ENCODE results near the gene CD6. TPM values are rescaled to one million over a fixed set of nuclear protein-coding genes. Genes with fewer than 3 reads are reported as not detected.

CD6 gene
- total and polyA plus RNA-seq, 10 of the 15 experiments (the other 5 are each of a cell fraction or from before 2014, with no cell fraction given): 0.37 to 17.6 (median 6.2) TPM

GRCh38 chr11:61056981-61057380 lies 85.5 kb downstream of the CD6 start:
- H3K79me2 ChIP-seq (ENCODE audit: control insufficient read depth, insufficient read depth, low read length): no peaks in the 10 kb centered on the region
- H3K9me3 ChIP-seq (replicated peaks; ENCODE audit: control insufficient read depth, insufficient read depth, low read length): no peaks in the 10 kb centered on the region
- ChIA-PET RAD21 (ENCODE audit: unreplicated experiment) (interaction anchor here (0.8 to 1.4 kb wide), 5 partner anchors 15 to 107 kb away, joined by 3 to 5 read pairs (median 3); no protein-coding TSS in a partner anchor), SMC1A (ENCODE audit: uncharacterized antibody, unreplicated experiment) (interaction anchor here (0.6 to 2.4 kb wide), 9 partner anchors 10 to 141 kb away, joined by 3 to 15 read pairs (median 4); no protein-coding TSS in a partner anchor), CTCF (interaction anchor here (0.5 to 5.2 kb wide), 8 partner anchors 10 to 216 kb away, joined by 3 to 25 read pairs (median 3); partner anchors contain the start of gene CD6), POLR2A (interaction anchor here (0.6 to 1.7 kb wide), 3 partner anchors 8 to 14 kb away, joined by 4 to 6 read pairs (median 5); no protein-coding TSS in a partner anchor)
- H3K4me3 ChIP-seq: no peak overlapping the region
- WGBS (ENCODE audit: insufficient coverage, insufficient replicate concordance, low lambda C conversion rate, missing lambda C conversion rate): 70% methylated on average over 7 of the region's 7 CpGs
- intact Hi-C loops (cut with micrococcal nuclease; ENCODE audit: unreplicated experiment): no loop called here
- in situ Hi-C loops (cut with MboI): no loop called here
- DNase-seq (ENCODE audit: low read depth, low spot score) (no peak), FAIRE-seq (no peak), ATAC-seq (no peak)
- H3K4me1 ChIP-seq (ENCODE audit: control insufficient read depth, insufficient read depth, low read length): peaks cover 21% of the 10 kb centered on the region
- no peak overlapping the region for H2AFZ ChIP-seq (ENCODE audit: control insufficient read depth, low read depth, low read length)
- no peak overlapping the region for H3K9ac ChIP-seq (ENCODE audit: control insufficient read depth, insufficient read depth, low read length)
- H3K36me3 ChIP-seq (ENCODE audit: control insufficient read depth in 2 of 2, insufficient read depth in 2 of 2, low read length in 1 of 2): no peaks in the 10 kb centered on the region
- no peak overlapping the region for H3K4me2 ChIP-seq (ENCODE audit: control insufficient read depth, insufficient read depth)
- H3K27ac ChIP-seq (ENCODE audit: control insufficient read depth, insufficient read depth): no peak overlapping the region
- no peaks in the 10 kb centered on the region for H4K20me1 ChIP-seq (ENCODE audit: control insufficient read depth, insufficient read depth)
- no TSS peak for BruUV-seq (replicated peaks)
- H3K27me3 ChIP-seq (replicated peaks in 1 of 2; ENCODE audit: control insufficient read depth in 2 of 2, insufficient read depth in 2 of 2, low read length in 1 of 2): no peaks in the 10 kb centered on the region
- TF ChIP-seq ZBTB4 (CRISPR knock-in tag; IDR thresholded peaks at IDR 0.05) (no peak), ZBTB11 (CRISPR knock-in tag; IDR thresholded peaks at IDR 0.05) (no peak), EP300 (IDR thresholded peaks at IDR 0.05; ENCODE audit: borderline replicate concordance in 1 of 2, control insufficient read depth in 1 of 2, low read depth in 2 of 2, low read length in 2 of 2) (no peak), PAX5 (IDR thresholded peaks at IDR 0.05; ENCODE audit: borderline replicate concordance, low read depth, low read length) (no peak), HCFC1 (IDR thresholded peaks at IDR 0.05; ENCODE audit: low read length) (no peak), NR2F1 (conservative IDR thresholded peaks at IDR 0.05) (no peak), GABPA (IDR thresholded peaks at IDR 0.05; ENCODE audit: low read depth) (no peak), STAT1 (conservative IDR thresholded peaks at IDR 0.05) (no peak), USF1 (IDR thresholded peaks at IDR 0.05; ENCODE audit: borderline replicate concordance, extremely low read length, insufficient read depth, low read depth, low read length) (no peak), MEF2B (IDR thresholded peaks at IDR 0.05; ENCODE audit: partially characterized antibody, poor library complexity, severe bottlenecking) (no peak), ZNF384 (IDR thresholded peaks at IDR 0.05; ENCODE audit: borderline replicate concordance, low read depth, low read length) (no peak), NKRF (conservative IDR thresholded peaks at IDR 0.05) (no peak), JUND (IDR thresholded peaks at IDR 0.05; ENCODE audit: low read depth, low read length) (no peak)
